ENCODE data around the gene CAMTA2.

CAMTA2 gene

GRCh38 chr17:4949321-4950074, 38.0 kb downstream of the CAMTA2 start:
- peak overlapping the region; percentile 72 for H3K9ac ChIP-seq (ENCODE audit: low read depth, low read length)
- no peaks in the 10 kb centered on the region for H3K9me3 ChIP-seq (replicated peaks; ENCODE audit: low read length)
- peak overlapping the region; percentile 99 for H3K4me3 ChIP-seq (ENCODE audit: low read length)
- H3K36me3 ChIP-seq (ENCODE audit: insufficient read depth, low read length) = peaks cover 29% of the 10 kb centered on the region
- H3K4me1 ChIP-seq (ENCODE audit: control insufficient read depth, insufficient read depth, low read length) = peaks cover 53% of the 10 kb centered on the region
- no peaks in the 10 kb centered on the region for H3K27me3 ChIP-seq (ENCODE audit: control insufficient read depth, insufficient read depth, low read length)
- H3K4me2 ChIP-seq (ENCODE audit: low read length) = peak overlapping the region; percentile 86

- peak overlapping the region; percentile 86 for H3K4me2 ChIP-seq (ENCODE audit: low read length)
- H3K27me3 ChIP-seq (ENCODE audit: control insufficient read depth, insufficient read depth, low read length) = no peaks in the 10 kb centered on the region
- peak overlapping the region; percentile 99 for H3K4me3 ChIP-seq (ENCODE audit: low read length)
- H3K4me1 ChIP-seq (ENCODE audit: control insufficient read depth, insufficient read depth, low read length) = peaks cover 53% of the 10 kb centered on the region
- H3K36me3 ChIP-seq (ENCODE audit: insufficient read depth, low read length) = peaks cover 34% of the 10 kb centered on the region
- H3K9me3 ChIP-seq (replicated peaks; ENCODE audit: low read length) = no peaks in the 10 kb centered on the region
- H3K9ac ChIP-seq (ENCODE audit: low read depth, low read length) = peak overlapping the region; percentile 72
These were observed 38.5 kb downstream of the CAMTA2 start for GRCh38 chr17:4948931-4949320.

- H3K4me2 ChIP-seq (ENCODE audit: low read length) = peak within 1 kb of the TSS; percentile 92
- peak within 1 kb of the TSS; percentile 97 for H3K9ac ChIP-seq (ENCODE audit: low read depth, low read length)
- no peaks in the 10 kb centered on the region for H3K9me3 ChIP-seq (replicated peaks; ENCODE audit: low read length)
- H3K4me1 ChIP-seq (ENCODE audit: control insufficient read depth, insufficient read depth, low read length) = peaks cover 49% of the 10 kb centered on the region
- H3K4me3 ChIP-seq (ENCODE audit: low read length) = peak within 1 kb of the TSS; percentile 99
- H3K27me3 ChIP-seq (ENCODE audit: control insufficient read depth, insufficient read depth, low read length) = no peaks in the 10 kb centered on the region
- H3K36me3 ChIP-seq (ENCODE audit: insufficient read depth, low read length) = peaks cover 40% of the 10 kb centered on the region
These were observed 39.1 kb downstream of the CAMTA2 start, which contains the start of gene PFN1 for GRCh38 chr17:4948166-4948930. PFN1 (minus strand) TSS chr17:4948530; CDS start chr17:4948394, 136 bp downstream.

GRCh38 chr17:4947411-4948165, 39.9 kb downstream of the CAMTA2 start:
- H3K27me3 ChIP-seq (ENCODE audit: control insufficient read depth, insufficient read depth, low read length) = no peaks in the 10 kb centered on the region
- H3K9me3 ChIP-seq (replicated peaks; ENCODE audit: low read length) = no peaks in the 10 kb centered on the region
- peak overlapping the region; percentile 92 for H3K4me2 ChIP-seq (ENCODE audit: low read length)
- peak overlapping the region; percentile 99 for H3K4me3 ChIP-seq (ENCODE audit: low read length)
- peaks cover 48% of the 10 kb centered on the region for H3K36me3 ChIP-seq (ENCODE audit: insufficient read depth, low read length)
- peak overlapping the region; percentile 97 for H3K9ac ChIP-seq (ENCODE audit: low read depth, low read length)
- peaks cover 47% of the 10 kb centered on the region for H3K4me1 ChIP-seq (ENCODE audit: control insufficient read depth, insufficient read depth, low read length)

- peak overlapping the region; percentile 97 for H3K9ac ChIP-seq (ENCODE audit: low read depth, low read length)
These were observed 40.5 kb downstream of the CAMTA2 start for GRCh38 chr17:4947010-4947410.

GRCh38 chr17:4946312-4946976, 41.0 kb downstream of the CAMTA2 start:
- H3K4me2 ChIP-seq (ENCODE audit: low read length) = peak overlapping the region; percentile 92
- H3K36me3 ChIP-seq (ENCODE audit: insufficient read depth, low read length) = peaks cover 52% of the 10 kb centered on the region
- peaks cover 43% of the 10 kb centered on the region for H3K4me1 ChIP-seq (ENCODE audit: control insufficient read depth, insufficient read depth, low read length)
- H3K9ac ChIP-seq (ENCODE audit: low read depth, low read length) = peak overlapping the region; percentile 97
- H3K4me3 ChIP-seq (ENCODE audit: low read length) = peak overlapping the region; percentile 99
- no peaks in the 10 kb centered on the region for H3K9me3 ChIP-seq (replicated peaks; ENCODE audit: low read length)
- H3K27me3 ChIP-seq (ENCODE audit: control insufficient read depth, insufficient read depth, low read length) = no peaks in the 10 kb centered on the region

More at GRCh38 chr17:4947010-4947410, 40.5 kb downstream of the CAMTA2 start:
- H3K4me1 ChIP-seq (ENCODE audit: control insufficient read depth, insufficient read depth, low read length) = peaks cover 45% of the 10 kb centered on the region
- H3K4me2 ChIP-seq (ENCODE audit: low read length) = peak overlapping the region; percentile 92
- peak overlapping the region; percentile 99 for H3K4me3 ChIP-seq (ENCODE audit: low read length)
- no peaks in the 10 kb centered on the region for H3K27me3 ChIP-seq (ENCODE audit: control insufficient read depth, insufficient read depth, low read length)
- peaks cover 52% of the 10 kb centered on the region for H3K36me3 ChIP-seq (ENCODE audit: insufficient read depth, low read length)
- H3K9me3 ChIP-seq (replicated peaks; ENCODE audit: low read length) = no peaks in the 10 kb centered on the region

GRCh38 chr17:4945944-4946280, 41.6 kb downstream of the CAMTA2 start:
- H3K9me3 ChIP-seq (replicated peaks; ENCODE audit: low read length) = no peaks in the 10 kb centered on the region
- H3K4me1 ChIP-seq (ENCODE audit: control insufficient read depth, insufficient read depth, low read length) = peaks cover 43% of the 10 kb centered on the region
- peaks cover 52% of the 10 kb centered on the region for H3K36me3 ChIP-seq (ENCODE audit: insufficient read depth, low read length)
- H3K27me3 ChIP-seq (ENCODE audit: control insufficient read depth, insufficient read depth, low read length) = no peaks in the 10 kb centered on the region
- H3K4me2 ChIP-seq (ENCODE audit: low read length) = peak overlapping the region; percentile 92
- peak overlapping the region; percentile 99 for H3K4me3 ChIP-seq (ENCODE audit: low read length)
- peak overlapping the region; percentile 97 for H3K9ac ChIP-seq (ENCODE audit: low read depth, low read length)

- H3K9ac ChIP-seq (ENCODE audit: low read depth, low read length) = peak overlapping the region; percentile 97
- H3K4me3 ChIP-seq (ENCODE audit: low read length) = peak overlapping the region; percentile 99
- H3K27me3 ChIP-seq (ENCODE audit: control insufficient read depth, insufficient read depth, low read length) = no peaks in the 10 kb centered on the region
- peak overlapping the region; percentile 92 for H3K4me2 ChIP-seq (ENCODE audit: low read length)
- no peaks in the 10 kb centered on the region for H3K9me3 ChIP-seq (replicated peaks; ENCODE audit: low read length)
- H3K36me3 ChIP-seq (ENCODE audit: insufficient read depth, low read length) = peaks cover 52% of the 10 kb centered on the region
- peaks cover 38% of the 10 kb centered on the region for H3K4me1 ChIP-seq (ENCODE audit: control insufficient read depth, insufficient read depth, low read length)
These were observed 42.1 kb downstream of the CAMTA2 start for GRCh38 chr17:4945176-4945943.

- H3K9ac ChIP-seq (ENCODE audit: low read depth, low read length) = peak overlapping the region; percentile 97
- H3K4me1 ChIP-seq (ENCODE audit: control insufficient read depth, insufficient read depth, low read length) = peaks cover 34% of the 10 kb centered on the region
- no peaks in the 10 kb centered on the region for H3K9me3 ChIP-seq (replicated peaks; ENCODE audit: low read length)
- H3K4me3 ChIP-seq (ENCODE audit: low read length) = peak overlapping the region; percentile 55
- H3K36me3 ChIP-seq (ENCODE audit: insufficient read depth, low read length) = peaks cover 52% of the 10 kb centered on the region
- H3K4me2 ChIP-seq (ENCODE audit: low read length) = peak overlapping the region; percentile 92
- H3K27me3 ChIP-seq (ENCODE audit: control insufficient read depth, insufficient read depth, low read length) = no peaks in the 10 kb centered on the region
These were observed 42.8 kb downstream of the CAMTA2 start for GRCh38 chr17:4944554-4945175.

GRCh38 chr17:4944163-4944553, 43.3 kb downstream of the CAMTA2 start:
- H3K4me3 ChIP-seq (ENCODE audit: low read length) = no peak overlapping the region
- peak overlapping the region; percentile 92 for H3K4me2 ChIP-seq (ENCODE audit: low read length)
- H3K4me1 ChIP-seq (ENCODE audit: control insufficient read depth, insufficient read depth, low read length) = peaks cover 35% of the 10 kb centered on the region
- no peaks in the 10 kb centered on the region for H3K9me3 ChIP-seq (replicated peaks; ENCODE audit: low read length)
- peaks cover 52% of the 10 kb centered on the region for H3K36me3 ChIP-seq (ENCODE audit: insufficient read depth, low read length)
- H3K27me3 ChIP-seq (ENCODE audit: control insufficient read depth, insufficient read depth, low read length) = no peaks in the 10 kb centered on the region
- peak overlapping the region; percentile 97 for H3K9ac ChIP-seq (ENCODE audit: low read depth, low read length)

Data from skeletal muscle satellite cell (primary cell).